ENCODE data around the gene CENPO. TPM values are rescaled to one million over a fixed set of nuclear protein-coding genes. Genes with fewer than 3 reads are reported as not detected.
"Not testable (repeated sequence)": the region's sequence is repeated elsewhere in the genome, so short reads cannot be mapped to it uniquely, and the experiment has no call there.

The CENPO gene
- total RNA-seq, 1 donor from 2014 or later: 3.7 TPM

GRCh38 chr2:24822049-24822706 lies 29.0 kb downstream of the CENPO start:
- peak; percentile 60 for DNase-seq (ENCODE audit: low spot score)

GRCh38 chr2:24824071-24824588 lies 30.9 kb downstream of the CENPO start:
- DNase-seq (ENCODE audit: low spot score): peak; percentile 55

- peak; percentile 59 for DNase-seq (ENCODE audit: low spot score)
Observed at GRCh38 chr2:24824966-24825882, 32.0 kb downstream of the CENPO start.

- DNase-seq (ENCODE audit: low spot score): peak; percentile 64
Observed at GRCh38 chr2:24825883-24826772, 32.9 kb downstream of the CENPO start.

GRCh38 chr2:24826773-24827145 lies 33.5 kb downstream of the CENPO start:
- no peak for DNase-seq (ENCODE audit: low spot score)

GRCh38 chr2:24827321-24828237 lies 34.4 kb downstream of the CENPO start:
- peak; percentile 84 for DNase-seq (ENCODE audit: low spot score)

- peak; percentile 53 for DNase-seq (ENCODE audit: low spot score)
Observed at GRCh38 chr2:24828238-24828996, 35.2 kb downstream of the CENPO start.

GRCh38 chr2:24830351-24830750 lies 37.1 kb downstream of the CENPO start:
- DNase-seq (ENCODE audit: low spot score): no peak

- peak; percentile 81 for DNase-seq (ENCODE audit: low spot score)
Observed at GRCh38 chr2:24830786-24831185, 37.6 kb downstream of the CENPO start.

GRCh38 chr2:24831221-24832072 lies 38.2 kb downstream of the CENPO start:
- peak; percentile 71 for DNase-seq (ENCODE audit: low spot score)

GRCh38 chr2:24832073-24832461 lies 38.8 kb downstream of the CENPO start:
- peak; percentile 71 for DNase-seq (ENCODE audit: low spot score)

- DNase-seq (ENCODE audit: low spot score): no peak
Observed at GRCh38 chr2:24832521-24832920, 39.3 kb downstream of the CENPO start.

GRCh38 chr2:24832931-24833701 lies 39.9 kb downstream of the CENPO start:
- no peak for DNase-seq (ENCODE audit: low spot score)

- DNase-seq (ENCODE audit: low spot score): no peak
Observed at GRCh38 chr2:24833821-24834732, 40.9 kb downstream of the CENPO start.

- DNase-seq (ENCODE audit: low spot score): no peak
Observed at GRCh38 chr2:24834733-24835395, 41.6 kb downstream of the CENPO start.

- DNase-seq (ENCODE audit: low spot score): not testable (repeated sequence)
Observed at GRCh38 chr2:24835411-24835810, 42.2 kb downstream of the CENPO start.
